GM19372 (cell line): Measurements from ENCODE around the gene GPR15.
"Not testable (repeated sequence)": the region's sequence is repeated elsewhere in the genome, so short reads cannot be mapped to it uniquely, and the experiment has no call there.

Source experiments
- ATAC-seq: cut with Tn5 transposase; IDR thresholded peaks from one replicate; pipeline ENCODE4 v1.9.1; 2021; ENCODE audit warnings: mild to moderate bottlenecking, low read depth, moderate library complexity; ENCODE audit not compliant: unreplicated experiment

Gene GPR15

DNA sequence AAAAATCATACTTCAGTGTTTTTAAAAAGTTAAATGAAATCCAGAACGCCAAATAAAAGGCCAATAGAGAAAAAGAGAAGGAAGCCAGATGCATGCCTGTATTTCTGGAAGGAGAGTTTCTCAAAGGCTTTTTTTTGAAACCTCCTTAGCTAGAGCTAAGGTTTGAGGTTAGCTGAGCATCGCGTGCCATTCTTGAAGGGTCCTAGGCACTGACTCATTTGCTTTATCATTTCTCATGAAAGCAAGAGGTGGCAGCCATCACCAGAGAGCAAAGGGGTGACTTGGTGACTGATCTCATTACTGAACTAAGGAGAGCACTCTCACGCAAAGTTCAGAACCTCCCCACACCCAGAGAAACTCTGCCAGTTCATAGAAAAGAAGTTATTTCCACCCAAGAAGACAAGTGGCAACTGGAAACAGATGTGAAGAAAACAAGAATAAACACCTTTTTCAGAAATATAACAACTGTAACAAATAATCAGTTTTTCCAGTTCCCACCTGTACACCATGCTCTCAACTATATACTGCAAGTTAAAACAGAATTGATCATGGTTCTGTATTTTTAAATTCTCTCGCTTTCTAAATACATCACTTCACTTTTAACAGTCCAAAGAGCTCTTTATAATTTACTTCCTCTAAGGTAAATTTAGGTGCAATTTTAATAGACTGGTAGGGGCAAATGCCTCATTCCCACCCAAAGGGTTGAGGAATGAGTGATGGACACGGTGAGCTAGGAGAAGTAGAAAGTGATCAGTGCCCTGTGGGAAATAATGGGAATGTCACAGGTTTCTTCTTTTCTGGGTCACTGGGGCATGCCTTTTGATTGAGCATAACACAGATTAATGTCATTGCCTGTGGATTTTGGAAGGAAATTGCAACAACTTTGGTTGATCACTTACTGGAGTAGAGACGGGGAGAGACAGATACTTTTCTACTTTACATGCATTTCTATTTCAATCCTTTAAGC lies 24.7 kb downstream of the GPR15 start:
- ATAC-seq, result peak; percentile 66

DNA sequence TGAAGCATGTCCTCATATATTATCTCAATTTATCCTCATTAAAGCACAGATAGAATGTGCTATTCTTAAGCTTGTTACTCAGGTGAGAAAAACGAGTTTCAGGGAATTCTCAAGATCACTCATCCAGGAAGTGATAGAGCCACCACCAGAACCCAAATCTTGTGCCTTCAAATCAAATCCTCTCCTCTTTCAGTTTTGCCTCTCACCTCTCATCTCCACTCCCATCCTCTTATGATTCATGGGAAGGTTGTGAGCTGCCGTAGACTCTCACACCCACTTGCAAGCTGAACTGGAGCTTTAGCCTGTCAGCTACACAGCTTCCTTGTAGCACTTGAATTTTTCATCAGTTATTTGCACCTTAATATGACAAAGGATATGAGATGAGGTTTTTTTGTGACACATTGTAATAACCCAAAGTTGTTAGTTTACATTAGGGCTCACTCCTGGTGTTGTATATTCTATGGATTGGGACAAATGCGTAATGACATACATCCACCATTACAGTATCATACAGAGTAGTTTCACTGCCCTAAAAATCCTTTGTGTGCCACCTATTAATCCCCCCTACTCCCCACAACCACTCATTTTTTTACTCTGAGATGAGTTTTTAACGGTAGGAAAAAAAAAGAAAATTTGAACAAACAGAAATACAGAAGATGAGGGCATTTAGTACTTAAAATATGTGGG lies 25.7 kb downstream of the GPR15 start:
- no peak for ATAC-seq

DNA sequence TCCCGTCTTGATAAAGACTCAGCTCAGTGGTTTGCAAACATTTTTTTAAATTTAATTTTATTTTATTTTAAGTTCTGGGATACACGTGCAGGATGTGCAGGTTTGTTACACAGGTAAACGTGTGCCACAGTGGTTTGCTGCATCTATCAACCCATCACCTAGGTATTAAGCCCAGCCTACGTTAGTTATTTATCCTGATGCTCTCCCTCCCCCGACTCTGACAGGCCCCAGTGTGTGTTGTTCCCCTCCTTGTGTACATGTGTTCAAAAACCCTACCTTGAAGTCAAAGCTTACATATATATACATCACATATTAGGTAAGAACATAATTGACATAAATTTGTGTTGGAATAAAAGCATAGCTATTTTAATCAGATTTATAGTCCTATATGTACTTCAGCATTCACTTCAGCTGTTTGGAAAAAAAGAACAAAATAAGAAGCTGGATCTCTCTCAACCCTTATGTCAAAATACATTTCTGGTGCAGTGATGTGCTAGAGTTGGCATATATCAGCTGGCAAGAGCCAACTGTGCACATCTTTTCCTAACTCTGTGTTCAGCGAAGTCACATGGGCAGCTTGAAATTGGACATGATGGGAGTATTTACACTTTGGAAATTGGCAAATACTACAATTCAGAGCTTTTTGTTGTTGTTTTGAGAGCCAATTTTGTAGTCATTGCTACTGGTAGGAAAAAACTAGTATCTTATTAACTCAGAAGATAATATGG lies 26.5 kb downstream of the GPR15 start:
- no peak for ATAC-seq

DNA sequence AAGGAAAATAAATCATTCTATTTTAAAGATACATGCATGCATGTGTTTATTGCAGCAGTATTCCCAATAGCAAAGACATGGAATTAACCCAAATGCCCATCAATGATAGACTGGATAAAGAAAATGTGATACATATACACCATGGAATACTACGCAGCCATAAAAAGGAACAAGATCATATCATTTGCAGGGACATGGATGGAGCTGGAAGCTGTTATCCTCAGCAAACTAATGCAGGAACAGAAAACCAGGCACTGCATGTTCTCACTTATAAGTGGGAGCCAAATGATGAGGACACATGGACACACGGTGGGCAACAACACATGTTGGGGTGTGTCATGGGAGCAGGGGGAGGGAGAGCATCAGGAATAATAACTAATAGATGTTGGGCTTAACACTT lies 28.0 kb downstream of the GPR15 start:
- not testable (repeated sequence) for ATAC-seq

DNA sequence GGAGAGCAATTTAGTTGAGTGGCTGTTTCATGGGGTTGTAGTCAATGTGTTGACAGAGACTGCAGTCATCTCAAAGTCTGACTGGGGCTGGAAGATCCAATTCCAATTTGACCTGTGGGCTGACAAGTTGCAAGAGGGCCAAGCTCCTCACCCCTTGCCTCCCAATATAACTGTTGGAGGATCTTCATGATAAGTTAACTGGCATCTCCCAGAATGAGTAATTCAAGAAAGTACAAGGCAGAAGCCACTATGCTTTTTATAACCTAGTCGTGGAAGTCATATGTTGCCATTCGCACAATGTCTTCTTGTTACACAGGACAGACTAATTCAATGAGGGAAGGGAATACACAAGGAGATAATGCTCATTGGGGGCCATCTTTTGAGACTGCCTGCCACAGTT lies 29.1 kb downstream of the GPR15 start:
- no peak for ATAC-seq

DNA sequence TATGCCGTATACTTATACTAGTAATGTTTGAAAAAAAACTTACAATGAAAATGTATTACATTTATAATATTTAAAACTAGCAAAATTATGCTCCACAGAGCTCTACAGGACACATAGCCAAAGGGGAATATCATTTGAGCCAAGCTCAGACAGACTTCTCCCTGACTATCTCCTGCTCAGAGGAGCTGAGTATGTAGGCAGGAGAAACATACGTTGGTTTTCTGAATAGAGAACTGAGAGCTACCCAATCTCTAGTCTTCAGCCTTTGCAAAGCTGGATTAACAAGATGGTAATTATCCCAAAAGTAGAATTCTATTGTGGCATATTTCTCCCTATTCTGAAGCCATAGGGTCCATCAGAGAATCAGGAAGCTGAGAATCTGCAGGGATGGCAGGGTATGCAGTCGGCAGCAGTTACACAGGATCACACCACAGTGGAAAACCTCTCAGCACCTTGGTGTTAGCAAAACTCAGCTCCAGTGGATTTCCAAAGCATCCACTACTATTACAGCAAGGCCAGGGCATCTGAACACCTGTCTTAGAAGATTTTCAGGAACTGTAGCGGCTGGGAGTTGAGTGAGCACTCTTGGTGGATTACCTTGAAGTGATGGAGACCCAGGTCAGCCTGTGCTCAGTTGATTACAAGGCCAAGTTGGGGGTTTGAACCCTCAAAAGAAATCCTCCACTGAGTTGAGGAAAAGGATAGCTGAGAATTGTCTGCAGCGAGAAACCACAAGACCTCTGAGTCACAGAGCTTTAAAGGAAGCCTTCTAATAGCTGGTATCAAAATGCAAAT lies 30.1 kb downstream of the GPR15 start:
- ATAC-seq, result no peak

DNA sequence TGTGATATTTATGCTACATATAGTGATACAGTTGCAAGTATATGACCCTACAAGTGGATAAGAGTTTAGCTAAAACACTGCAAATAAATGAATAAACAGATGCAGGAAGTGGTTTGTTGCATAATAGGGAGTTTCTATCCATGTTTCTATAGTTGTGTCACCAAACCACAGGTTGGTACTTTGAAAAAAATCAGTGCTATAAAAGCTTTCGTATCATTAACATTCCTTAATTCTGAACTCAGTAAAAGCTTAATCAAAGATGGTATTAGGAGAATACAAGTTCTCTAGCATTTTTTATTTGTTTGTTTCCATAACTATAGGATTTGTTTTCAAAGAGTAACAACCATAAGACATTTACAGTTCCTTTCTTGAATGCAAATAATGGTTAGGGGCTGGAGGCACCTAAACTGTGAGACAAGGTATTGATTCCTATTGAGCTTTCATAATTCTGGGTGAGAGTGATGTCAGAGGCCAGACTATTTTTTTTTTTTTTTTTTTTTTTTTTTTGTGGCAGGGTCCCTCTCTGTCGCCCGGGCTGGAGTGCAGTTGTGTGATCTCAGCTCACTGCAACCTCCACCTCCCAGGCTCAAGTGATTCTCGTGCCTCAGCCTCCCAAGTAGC lies 32.0 kb downstream of the GPR15 start:
- ATAC-seq, result peak; percentile 47

DNA sequence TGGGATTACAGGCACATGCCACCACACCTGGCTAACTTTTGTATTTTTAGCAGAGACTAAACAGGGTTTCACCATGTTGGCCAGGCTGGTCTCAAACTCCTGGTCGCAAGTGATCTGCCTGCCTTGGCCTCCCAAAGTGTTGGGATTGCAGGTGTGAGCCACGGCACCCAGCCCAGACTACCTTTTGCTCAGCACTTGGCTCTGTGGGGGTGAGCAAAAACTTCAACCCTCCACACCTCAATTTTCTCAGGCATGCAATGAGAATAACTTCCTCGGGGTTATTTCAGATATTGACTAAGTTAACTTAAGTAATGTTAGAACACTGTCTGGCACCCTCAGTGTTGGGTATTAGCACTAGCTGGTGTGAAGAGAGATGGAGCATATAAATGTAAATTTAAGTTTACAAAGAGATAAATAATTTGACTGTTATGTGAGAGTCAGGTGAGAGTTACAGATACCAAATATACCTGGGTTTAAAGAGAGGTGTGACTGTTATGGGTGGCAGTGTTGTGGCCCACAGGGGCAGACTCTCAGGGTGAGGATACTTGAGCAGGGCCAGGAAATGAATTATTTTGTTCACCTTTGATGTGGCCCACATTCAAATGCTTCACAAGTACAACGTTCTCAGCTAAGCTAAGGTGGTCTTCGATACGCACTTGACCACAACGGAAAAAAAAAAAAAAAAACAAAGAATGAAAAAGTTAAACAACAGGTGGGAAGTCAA lies 32.7 kb downstream of the GPR15 start:
- ATAC-seq, result no peak

DNA sequence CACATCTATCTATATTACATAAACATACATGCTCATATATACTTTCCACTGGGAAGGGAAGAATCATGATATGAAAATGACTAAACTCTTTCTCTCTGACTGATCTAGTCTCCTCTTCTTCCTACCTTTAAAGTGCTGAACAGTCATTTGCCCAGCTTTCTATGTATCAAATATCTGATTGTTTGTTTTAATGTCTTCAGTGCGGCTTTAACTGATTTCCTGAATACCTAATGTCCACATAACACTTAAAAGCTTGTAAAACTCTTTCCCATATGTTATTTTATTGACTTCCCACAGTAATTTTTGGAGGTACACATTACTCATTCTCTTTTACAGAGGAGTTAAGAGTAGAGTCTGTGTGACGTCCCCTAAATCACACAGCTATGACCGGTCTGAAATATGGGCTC lies 33.5 kb downstream of the GPR15 start:
- ATAC-seq, result no peak

DNA sequence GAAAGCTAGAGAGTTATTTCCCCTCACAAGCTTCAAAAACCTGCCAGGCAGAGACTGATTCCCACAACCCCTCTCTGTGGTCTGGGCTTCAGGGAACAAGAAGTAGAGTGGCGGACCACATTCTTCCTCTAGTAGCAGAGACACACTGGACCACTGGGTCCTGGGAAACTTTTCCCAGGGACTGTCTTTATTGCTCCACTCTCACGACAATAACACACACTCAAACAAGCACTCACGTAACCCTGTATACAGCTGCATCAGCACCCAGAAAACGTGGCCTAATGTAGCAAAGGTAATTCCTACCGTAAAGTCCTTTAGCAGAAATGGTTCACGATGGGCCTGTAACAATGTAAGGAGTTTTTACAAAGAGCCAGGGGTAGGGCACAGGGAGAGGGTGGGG lies 34.1 kb downstream of the GPR15 start:
- no peak for ATAC-seq

DNA sequence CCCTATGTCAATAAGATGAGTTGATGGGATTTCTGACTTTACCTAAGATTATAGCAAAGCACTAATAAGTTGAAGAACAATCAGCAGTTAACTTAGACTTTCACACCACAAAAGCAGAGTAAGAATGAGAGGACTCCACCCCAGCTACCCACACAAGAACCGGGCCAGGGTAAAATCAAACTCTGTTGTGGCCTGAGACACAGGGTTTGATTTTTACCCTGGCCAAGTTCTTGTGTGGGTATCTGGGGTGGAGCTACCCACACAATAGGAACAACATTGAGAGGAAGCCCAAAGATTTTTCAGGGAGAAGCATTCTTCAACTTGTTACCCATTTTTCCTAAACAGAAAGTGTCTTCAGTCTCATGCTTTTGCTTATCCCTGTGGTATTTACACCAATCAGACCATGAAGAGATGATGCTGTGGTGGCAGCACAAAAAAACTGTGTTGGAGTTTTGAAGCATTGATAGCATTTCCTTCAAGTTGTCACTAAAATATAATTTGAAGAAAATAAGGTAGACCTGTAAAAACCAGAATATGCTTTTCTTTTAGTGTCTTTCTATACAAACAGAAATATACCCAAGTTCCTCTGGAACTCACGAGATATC lies 36.0 kb downstream of the GPR15 start:
- ATAC-seq, result peak; percentile 28

DNA sequence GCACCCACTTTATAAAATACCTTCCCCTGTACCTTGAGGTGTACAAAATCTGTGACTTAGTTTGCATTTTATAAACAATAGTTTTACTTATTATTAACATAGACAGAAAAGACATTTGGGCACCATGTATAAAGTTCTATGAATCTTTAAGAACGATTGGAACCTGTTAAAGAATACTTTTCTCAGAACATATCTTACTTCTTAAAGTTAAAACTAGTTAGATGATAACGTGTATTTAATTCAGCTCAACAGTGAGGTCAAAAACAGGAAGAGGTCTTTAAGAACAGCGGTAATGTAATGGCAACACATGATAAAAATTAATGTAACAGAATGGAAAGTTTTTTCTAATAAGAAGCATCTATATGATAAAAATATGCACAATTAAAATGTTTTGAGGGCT lies 36.6 kb downstream of the GPR15 start:
- ATAC-seq, result no peak

DNA sequence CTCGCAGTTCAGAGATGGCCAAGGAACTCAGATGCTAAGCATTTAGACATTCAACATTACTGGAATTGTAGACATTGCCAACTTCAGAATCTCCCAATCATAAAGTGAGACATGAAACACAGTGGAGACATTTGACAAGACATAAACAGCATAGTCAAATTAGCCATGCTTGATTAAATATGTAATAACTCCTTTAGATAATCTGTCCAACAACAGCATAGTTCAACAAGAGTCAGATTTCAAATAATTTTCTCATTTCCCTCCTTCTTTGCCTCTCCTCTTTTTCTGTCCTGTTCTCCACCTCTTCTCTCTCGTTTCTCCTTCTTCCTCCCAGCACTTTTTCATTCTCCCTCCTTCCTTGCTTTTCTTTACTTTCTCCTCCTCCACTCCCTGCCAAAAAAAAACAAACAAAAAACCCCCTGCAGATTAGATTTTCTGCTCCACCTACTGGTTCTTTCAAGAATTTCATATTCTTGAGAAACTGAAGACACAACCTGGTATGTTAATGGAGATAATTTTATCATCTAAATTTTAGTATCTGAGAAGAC lies 41.5 kb downstream of the GPR15 start:
- ATAC-seq, result peak; percentile 70

DNA sequence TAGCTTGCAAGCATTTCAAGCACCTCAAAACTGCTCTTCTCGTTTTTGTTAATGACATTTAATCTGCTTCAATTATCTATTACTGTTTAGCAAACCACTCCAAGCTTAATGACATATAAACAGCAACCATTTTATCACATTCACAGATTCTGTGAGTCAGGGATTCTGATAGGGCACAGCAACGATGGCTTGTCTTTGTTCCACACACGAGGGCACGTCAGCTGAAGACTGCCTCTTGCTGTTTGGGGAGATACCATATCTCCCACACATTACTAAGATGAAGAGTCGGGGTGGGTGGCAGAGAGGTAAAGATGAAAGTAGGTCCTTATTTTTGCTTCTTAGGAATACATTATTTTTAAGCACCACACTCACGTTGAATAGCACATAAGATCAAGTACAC lies 42.4 kb downstream of the GPR15 start:
- no peak for ATAC-seq

DNA sequence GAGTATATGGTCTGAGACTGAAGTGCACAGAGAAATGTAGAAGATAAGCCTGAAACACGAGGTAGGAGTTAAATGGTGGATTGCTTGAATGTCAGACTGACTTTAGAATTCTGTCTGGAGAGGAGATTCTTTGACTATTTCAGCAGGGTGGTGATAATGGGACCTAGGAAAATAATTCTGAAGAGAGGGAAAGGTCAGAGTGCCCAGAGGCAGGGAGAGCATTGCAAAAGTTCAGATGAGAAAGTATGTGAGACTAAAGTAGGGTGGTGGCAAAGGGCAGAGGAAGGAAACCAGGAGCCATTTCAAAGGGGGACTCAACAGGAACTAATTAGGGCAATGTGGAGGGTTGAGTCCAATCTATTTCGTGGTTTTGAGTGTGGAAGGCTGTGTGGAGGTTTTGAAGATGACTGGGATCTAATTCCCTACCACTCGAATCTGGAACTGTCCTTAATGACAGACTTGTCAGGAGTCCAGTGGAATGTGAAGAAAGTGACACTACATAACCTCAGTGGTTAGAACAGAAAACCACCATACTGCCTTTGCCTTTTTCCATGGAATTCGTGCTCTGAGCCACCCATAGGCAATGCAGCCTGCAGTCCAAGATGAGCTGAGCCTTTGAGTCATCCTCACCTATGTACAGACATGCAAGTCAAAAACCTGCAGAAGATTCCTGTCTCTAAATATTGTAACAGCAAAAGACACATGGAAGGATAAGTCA lies 45.6 kb downstream of the GPR15 start:
- no peak for ATAC-seq

DNA sequence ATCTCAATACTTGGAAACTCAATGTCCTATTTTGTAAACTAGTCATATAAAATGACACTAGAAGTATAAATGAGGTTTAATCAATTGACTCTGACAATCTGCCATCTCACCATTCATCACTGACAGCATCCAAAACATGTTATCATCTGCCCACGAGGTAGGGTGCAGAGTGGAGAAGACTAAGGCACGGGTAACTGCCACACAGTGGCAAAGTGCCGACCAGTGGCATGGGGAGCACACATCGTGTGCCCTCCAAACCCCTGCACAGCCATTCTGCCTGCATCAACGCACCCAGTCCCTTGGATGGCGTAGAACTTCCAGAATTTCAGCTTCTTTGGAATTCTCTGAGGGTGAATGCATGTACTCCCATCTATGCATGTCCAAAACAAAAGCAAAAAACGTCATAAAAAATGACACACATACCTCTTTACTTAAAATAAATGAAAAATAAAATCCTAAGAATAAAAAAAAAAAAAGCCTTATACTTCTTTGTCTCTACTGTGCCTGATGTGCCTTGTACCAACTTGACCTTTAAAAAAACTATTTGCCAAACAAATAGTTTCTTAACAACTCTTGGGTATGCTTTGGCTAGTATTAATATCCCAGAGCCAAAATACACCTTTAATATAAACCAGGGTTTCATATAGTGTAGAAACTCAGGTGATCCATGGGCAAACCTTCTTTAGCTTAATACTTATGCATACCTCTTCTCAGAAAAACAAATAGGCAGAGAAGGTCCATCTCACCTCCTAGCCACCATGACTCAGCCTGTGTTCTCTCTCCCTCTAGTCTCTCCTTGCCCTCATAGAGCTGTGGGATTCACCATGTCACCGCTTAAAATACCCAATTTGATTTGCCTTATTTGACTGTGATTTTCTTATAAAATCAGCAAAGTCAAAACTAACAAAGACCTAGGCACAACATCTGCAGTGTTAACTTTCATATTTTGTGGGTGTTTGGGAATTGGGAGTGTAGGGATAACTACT lies 48.9 kb downstream of the GPR15 start:
- ATAC-seq, result no peak

DNA sequence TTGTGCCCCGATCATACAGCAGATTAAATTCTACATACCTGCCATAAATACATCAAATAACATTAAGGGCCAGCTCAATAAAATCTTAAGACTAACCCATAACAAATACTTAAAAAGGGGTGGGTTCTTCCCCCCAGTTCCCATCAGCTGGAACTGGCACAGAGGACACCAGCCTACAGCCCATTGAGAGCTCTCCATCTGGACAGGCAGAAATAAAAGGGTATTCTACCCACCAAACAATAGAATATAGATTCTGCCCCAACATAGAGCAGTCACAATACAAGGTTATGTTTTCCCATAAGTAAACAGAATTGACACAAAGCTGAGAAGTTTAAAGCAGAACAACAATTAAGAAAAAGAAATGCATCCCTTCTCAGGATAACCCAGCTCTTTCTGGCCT lies 49.7 kb downstream of the GPR15 start:
- ATAC-seq, result no peak
